HCT116 (cell line): ENCODE results near the gene DIPK1B. TPM values are rescaled to one million over a fixed set of nuclear protein-coding genes. Genes with fewer than 3 reads are reported as not detected.
A peak's percentile ranks its signal among the peaks of the same experiment; 100 is the strongest.

Source experiments
- ATAC-seq: fragments of 200-7000 bp; cut with Tn5 transposase; 2 replicates; pipeline ENCODE4 v1.9.1; 2020; ENCODE audit warnings: mild to moderate bottlenecking, moderate library complexity
- BruUV-seq: library from RNA; stranded (reverse); fragments of 400-500 nt; replicated peaks from 2 replicates; lab custom pipeline; 2021; lab: Mats Ljungman, UMichigan
- CTCF ChIA-PET: fragments of 300-600 bp; sonication (Branson Sonifier 250); formaldehyde crosslinking; loops from one replicate; lab custom pipeline; 2021; ENCODE audit warnings: antibody characterized with exemption; lab: Charles Lee
- POLR2A ChIA-PET: fragments of 300-600, 350-600 bp; sonication (Branson Sonifier 250); formaldehyde crosslinking; loops from one replicate; lab custom pipeline; 2021; ENCODE audit warnings: antibody characterized with exemption; lab: Charles Lee
- RAD21 ChIA-PET, 2 experiments: fragments of 300-600 bp; sonication (Branson Sonifier 250); formaldehyde crosslinking; loops; one replicate each; lab custom pipeline; 2023; ENCODE audit warnings: low total read pairs in 2 of 2; ENCODE audit not compliant: uncharacterized antibody in 2 of 2, unreplicated experiment in 2 of 2, low non-redundant PET in 1 of 2; lab: Charles Lee
- DNase-seq: peaks from one replicate; pipeline ENCODE4 v3.0.0-alpha.2; 2010; ENCODE audit warnings: low read depth, low spot score
- H2AFZ ChIP-seq: fragments of 200-600 bp; shearing (Covaris generic), sonication (generic); 2 replicates; pipeline ENCODE4 v1.6.1; 2017; ENCODE audit warnings: low read depth, mixed run types, mixed read lengths, antibody characterized with exemption, low read length; ENCODE audit not compliant: poor library complexity, severe bottlenecking
- H3K27ac ChIP-seq: 2 replicates; pipeline ENCODE4 v1.5.1; 2012; ENCODE audit warnings: low read depth, low read length
- H3K27me3 ChIP-seq: fragments of 200-600 bp; sonication (generic); 2 replicates; pipeline ENCODE4 v1.6.1; 2016; ENCODE audit warnings: mixed run types, low read length, mixed read lengths; ENCODE audit not compliant: insufficient read depth
- H3K36me3 ChIP-seq, 2 experiments: fragments of 200-500 bp in 1 of 2; fragments of 200-600 bp in 1 of 2; sonication (Bioruptor generic) in 1 of 2; sonication (generic) in 1 of 2; 2 replicates each; pipeline versions ENCODE4 v1.5.1 to v1.6.1; 2014 to 2016; ENCODE audit warnings: low read length in 2 of 2, inconsistent platforms in 1 of 2, mixed read lengths in 1 of 2, mixed run types in 1 of 2; ENCODE audit not compliant: insufficient read depth in 2 of 2, control insufficient read depth in 1 of 2
- H3K4me1 ChIP-seq, 2 experiments: fragments of 200-600 bp in 1 of 2; sonication (generic) in 1 of 2; 2 replicates each; pipeline versions ENCODE4 v1.5.1 to v1.6.1; 2012 to 2017; ENCODE audit warnings: low read length in 2 of 2, inconsistent platforms in 1 of 2, mild to moderate bottlenecking in 1 of 2, mixed read lengths in 1 of 2, mixed run types in 1 of 2, moderate library complexity in 1 of 2; ENCODE audit not compliant: insufficient read depth in 2 of 2, control insufficient read depth in 1 of 2
- H3K4me2 ChIP-seq: fragments of 200-600 bp; sonication (generic); 2 replicates; pipeline ENCODE4 v1.6.1; 2017; ENCODE audit warnings: mixed run types, low read length, mixed read lengths
- H3K4me3 ChIP-seq, 2 experiments: fragments of 200-600 bp in 1 of 2; sonication (generic) in 1 of 2; replicated peaks in 1 of 2; 2 replicates each; pipeline ENCODE4 v1.5.1; 2011 to 2016; ENCODE audit warnings: low read length in 2 of 2, control low read depth in 1 of 2, low read depth in 1 of 2, mild to moderate bottlenecking in 1 of 2, mixed read lengths in 1 of 2, mixed run types in 1 of 2
- H3K79me2 ChIP-seq: fragments of 200-600 bp; sonication (generic); 2 replicates; pipeline ENCODE4 v1.6.1; 2017; ENCODE audit warnings: mild to moderate bottlenecking, mixed run types, low read length, moderate library complexity, mixed read lengths; ENCODE audit not compliant: insufficient read depth
- H3K9ac ChIP-seq: fragments of 200-600 bp; sonication (generic); 2 replicates; pipeline ENCODE4 v1.6.1; 2016; ENCODE audit warnings: low read length, mixed read lengths
- H3K9me2 ChIP-seq: fragments of 200-600 bp; sonication (generic), shearing (Covaris generic); 2 replicates; pipeline ENCODE4 v1.6.1; 2017; ENCODE audit warnings: mixed run types, mild to moderate bottlenecking, moderate library complexity; ENCODE audit not compliant: insufficient read depth
- H3K9me3 ChIP-seq, 2 experiments: fragments of 200-500 bp in 1 of 2; fragments of 200-600 bp in 1 of 2; sonication (Bioruptor generic) in 1 of 2; sonication (generic) in 1 of 2; 2 replicates each; pipeline ENCODE4 v1.6.1; 2014 to 2017; ENCODE audit warnings: low read length in 2 of 2, mixed read lengths in 2 of 2, inconsistent platforms in 1 of 2, low read depth in 1 of 2, mild to moderate bottlenecking in 1 of 2, mixed run types in 1 of 2, moderate library complexity in 1 of 2; ENCODE audit not compliant: control insufficient read depth in 1 of 2, insufficient read depth in 1 of 2
- H4K20me1 ChIP-seq: fragments of 200-600 bp; sonication (generic), shearing (Covaris generic); 2 replicates; pipeline ENCODE4 v1.6.1; 2017; ENCODE audit warnings: mixed run types, mild to moderate bottlenecking, moderate library complexity; ENCODE audit not compliant: insufficient read depth
- EZH2phosphoT487 ChIP-seq: fragments of 200-600 bp; IDR thresholded peaks from 2 replicates; pipeline ENCODE4 v1.6.1; 2018; ENCODE audit warnings: antibody characterized with exemption, borderline replicate concordance
- POLR2A ChIP-seq: IDR thresholded peaks from 2 replicates; pipeline ENCODE4 v1.7.0; 2011; ENCODE audit warnings: borderline replicate concordance; ENCODE audit not compliant: insufficient read depth, insufficient read length; ENCODE audit errors: extremely low read depth
- intact Hi-C: fragments of 100-400 bp; cut with micrococcal nuclease; formaldehyde crosslinking; loops from 2 replicates; pipeline ENCODE4 v1.10.0; 2022
- total RNA-seq: library from RNA; stranded (reverse); gene quantifications from one replicate; pipeline ENCODE4 v1.2.1, GENCODE V29; 2021; ENCODE audit not compliant: unreplicated experiment
- TF ChIP-seq, protein P1 (sequence below): IDR thresholded peaks from 2 replicates; pipeline ENCODE4 v1.6.1; 2012

The DIPK1B gene
- total RNA-seq, 1 experiment from 2014 or later: 15.6 TPM

DNA sequence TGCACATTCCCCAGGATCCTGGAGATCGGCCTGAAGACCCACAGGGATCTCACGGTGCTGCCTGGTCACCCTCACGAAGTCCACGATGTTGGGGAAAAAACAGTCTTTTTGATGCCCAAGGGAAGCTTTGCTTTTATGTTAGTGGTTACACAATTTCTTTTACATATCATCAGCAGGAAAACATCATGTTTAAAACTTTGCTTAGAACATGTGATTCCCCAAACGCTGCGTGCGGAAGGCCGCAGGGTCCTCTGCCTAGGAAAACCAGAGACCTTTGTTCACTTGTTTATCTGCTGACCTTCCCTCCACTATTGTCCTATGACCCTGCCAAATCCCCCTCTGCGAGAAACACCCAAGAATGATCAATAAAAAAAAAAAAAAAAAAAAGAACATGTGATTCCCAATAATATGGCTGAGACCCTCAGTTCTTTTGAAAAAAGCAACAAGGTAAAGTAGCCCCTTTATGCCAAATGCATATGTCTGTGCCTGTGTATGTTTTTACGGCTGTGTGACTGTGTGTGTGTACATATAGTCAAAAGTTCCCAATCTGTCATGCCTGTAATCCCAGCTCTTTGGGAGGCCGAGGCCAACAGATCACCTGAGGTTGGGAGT is 13.6 kb upstream of the DIPK1B start:
- H3K4me1 ChIP-seq: peaks cover 25 to 57% of the 10 kb centered on the region in 2 experiments

DNA sequence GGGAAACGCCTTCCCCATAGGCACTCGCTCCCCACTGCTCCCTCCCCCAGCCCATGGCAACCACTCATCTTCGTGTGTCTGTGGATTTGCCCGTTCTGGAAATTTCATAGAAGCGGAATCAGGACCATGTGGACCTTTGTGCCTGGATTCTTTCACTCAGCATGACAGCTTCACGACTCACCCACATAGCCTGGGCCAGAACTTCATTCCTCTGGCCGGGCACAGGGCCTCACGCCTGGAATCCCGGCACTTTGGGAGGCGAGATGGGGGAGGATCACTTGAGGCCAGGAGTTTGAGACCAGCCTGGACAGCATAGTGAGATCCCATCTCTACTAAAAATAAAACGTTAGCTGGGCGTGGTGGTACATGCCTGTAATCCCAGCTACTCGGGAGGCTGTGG is 12.1 kb upstream of the DIPK1B start:
- ATAC-seq: no peak
- intact Hi-C loops: no loop called here
- H3K27ac ChIP-seq: no peak overlapping the region
- H2AFZ ChIP-seq: no peak overlapping the region
- TF ChIP-seq EZH2phosphoT487: no peak
- TF ChIP-seq, all 23 proteins: peak for 0
- DNase-seq: no peak
- no peaks in the 10 kb centered on the region for H3K79me2 ChIP-seq
- POLR2A ChIA-PET: no interaction called here
- no peaks in the 10 kb centered on the region for H3K27me3 ChIP-seq
- RAD21 ChIA-PET: no interaction called here
- no peaks in the 10 kb centered on the region for H4K20me1 ChIP-seq
- no peak overlapping the region for H3K9ac ChIP-seq
- no peaks in the 10 kb centered on the region for H3K36me3 ChIP-seq
- H3K4me3 ChIP-seq: no peak overlapping the region
- CTCF ChIA-PET: no interaction called here
- H3K9me3 ChIP-seq: no peaks in the 10 kb centered on the region
- H3K4me1 ChIP-seq: peaks cover 13 to 41% of the 10 kb centered on the region in 2 experiments
- H3K4me2 ChIP-seq: peak overlapping the region; percentile 32; the same call in 1 of the 2 replicates
- no peaks in the 10 kb centered on the region for H3K9me2 ChIP-seq
- no TSS peak for BruUV-seq

More for the DNA sequence above, 13.6 kb upstream of the DIPK1B start:
- intact Hi-C loops: no loop called here
- no peaks in the 10 kb centered on the region for H4K20me1 ChIP-seq
- no peaks in the 10 kb centered on the region for H3K27me3 ChIP-seq
- H3K27ac ChIP-seq: no peak overlapping the region
- no peak overlapping the region for H3K4me2 ChIP-seq
- no TSS peak for BruUV-seq
- ATAC-seq (no peak), DNase-seq (no peak)
- H3K79me2 ChIP-seq: no peaks in the 10 kb centered on the region
- H3K9me2 ChIP-seq: no peaks in the 10 kb centered on the region
- no peaks in the 10 kb centered on the region for H3K36me3 ChIP-seq
- RAD21 ChIA-PET: interaction anchor here in 1 of 2 experiments (0.7 kb wide), 1 partner anchor 45 kb away, joined by 4 read pairs; no protein-coding TSS in a partner anchor
- CTCF ChIA-PET: interaction anchor here (0.9 kb wide), 1 partner anchor 27 kb away, joined by 3 read pairs; no protein-coding TSS in a partner anchor
- no peak overlapping the region for H3K9ac ChIP-seq
- TF ChIP-seq POLR2A: no peak
- TF ChIP-seq, protein P1, sequence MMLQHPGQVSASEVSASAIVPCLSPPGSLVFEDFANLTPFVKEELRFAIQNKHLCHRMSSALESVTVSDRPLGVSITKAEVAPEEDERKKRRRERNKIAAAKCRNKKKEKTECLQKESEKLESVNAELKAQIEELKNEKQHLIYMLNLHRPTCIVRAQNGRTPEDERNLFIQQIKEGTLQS: no peak
- POLR2A ChIA-PET: no interaction called here
- H3K9me3 ChIP-seq: no peaks in the 10 kb centered on the region
- no peak overlapping the region for H2AFZ ChIP-seq
- H3K4me3 ChIP-seq: no peak overlapping the region
